Measurements from ENCODE around the gene BEND6.
A peak's percentile ranks its signal among the peaks of the same experiment; 100 is the strongest.
"Not testable (repeated sequence)": the region's sequence is repeated elsewhere in the genome, so short reads cannot be mapped to it uniquely, and the experiment has no call there.

BEND6 gene

DNA sequence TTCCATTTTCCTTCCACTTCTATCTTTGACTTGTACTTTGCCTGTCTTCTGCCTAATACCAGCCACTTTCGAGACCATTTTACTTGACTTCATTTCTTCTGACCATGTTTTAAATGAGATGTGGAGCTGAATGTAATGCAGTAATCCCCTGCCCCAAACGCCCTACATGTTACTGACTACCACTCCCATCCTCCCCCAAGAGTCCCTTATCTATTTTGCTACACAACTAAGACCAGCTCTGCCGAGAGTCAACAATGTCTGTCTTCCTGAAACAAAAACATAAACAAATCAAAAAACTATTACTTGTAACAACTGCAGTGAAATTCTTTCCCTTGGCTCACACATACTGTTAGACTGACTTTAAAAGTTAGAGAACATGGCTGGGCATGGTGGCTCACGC is 64.5 kb downstream of the BEND6 start:
- no peak overlapping the region for H3K4me3 ChIP-seq (ENCODE audit: low read depth, low read length)
- DNase-seq (ENCODE audit: low read depth): no peak

- peak; percentile 12 for DNase-seq (ENCODE audit: low read depth)
- no peak overlapping the region for H3K4me3 ChIP-seq (ENCODE audit: low read depth, low read length)
These were observed 66.3 kb downstream of the BEND6 start for GRCh38 chr6:57021086-57021720.

GRCh38 chr6:57024321-57024720 is 69.4 kb downstream of the BEND6 start:
- DNase-seq (ENCODE audit: low read depth): no peak
- H3K4me3 ChIP-seq (ENCODE audit: low read depth, low read length): no peak overlapping the region

DNA sequence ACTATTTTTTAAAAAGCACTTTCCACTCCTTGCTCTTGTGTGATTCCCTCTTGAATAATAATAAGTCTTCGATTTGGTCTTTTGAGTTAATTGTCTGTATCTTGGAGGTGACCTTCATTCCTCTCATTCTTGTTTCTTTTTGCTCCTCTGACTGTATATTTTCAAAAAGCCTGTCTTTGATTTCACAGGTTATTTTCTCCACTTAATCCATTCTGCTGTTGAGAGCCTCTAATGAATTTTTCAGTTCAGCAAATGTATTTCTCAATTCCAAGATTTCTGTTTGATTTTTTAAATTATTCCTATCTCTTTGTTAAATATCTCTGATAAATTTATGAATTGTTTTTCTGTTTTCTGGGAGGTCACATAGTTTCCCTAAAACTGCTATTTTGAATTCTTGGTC is 69.9 kb downstream of the BEND6 start:
- DNase-seq (ENCODE audit: low read depth): no peak
- H3K4me3 ChIP-seq (ENCODE audit: low read depth, low read length): no peak overlapping the region

DNA sequence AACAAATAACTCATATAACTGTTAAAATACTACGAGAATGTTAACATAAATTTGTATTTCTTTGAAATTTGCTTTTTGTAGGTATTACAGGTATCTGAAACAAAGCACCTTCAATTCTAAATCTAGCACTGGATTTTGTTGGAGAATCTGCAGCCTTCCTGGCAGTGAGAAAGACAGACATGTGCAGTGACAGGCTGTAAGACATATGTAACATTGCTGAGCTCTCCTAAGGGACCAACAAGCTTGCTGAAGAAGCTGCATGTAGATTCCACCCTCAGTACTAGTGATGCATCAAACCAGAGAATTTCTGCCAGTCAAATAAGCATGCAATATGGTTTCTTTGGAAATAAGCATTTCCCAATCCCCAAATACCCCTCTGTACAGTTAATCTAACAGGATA is 71.1 kb downstream of the BEND6 start:
- no peak for DNase-seq (ENCODE audit: low read depth)
- H3K4me3 ChIP-seq (ENCODE audit: low read depth, low read length): no peak overlapping the region

GRCh38 chr6:57027301-57027700 is 72.4 kb downstream of the BEND6 start:
- no peak for DNase-seq (ENCODE audit: low read depth)
- H3K4me3 ChIP-seq (ENCODE audit: low read depth, low read length): no peak overlapping the region

- no peak for DNase-seq (ENCODE audit: low read depth)
- H3K4me3 ChIP-seq (ENCODE audit: low read depth, low read length): no peak overlapping the region
These were observed 74.3 kb downstream of the BEND6 start for GRCh38 chr6:57029213-57029612.

DNA sequence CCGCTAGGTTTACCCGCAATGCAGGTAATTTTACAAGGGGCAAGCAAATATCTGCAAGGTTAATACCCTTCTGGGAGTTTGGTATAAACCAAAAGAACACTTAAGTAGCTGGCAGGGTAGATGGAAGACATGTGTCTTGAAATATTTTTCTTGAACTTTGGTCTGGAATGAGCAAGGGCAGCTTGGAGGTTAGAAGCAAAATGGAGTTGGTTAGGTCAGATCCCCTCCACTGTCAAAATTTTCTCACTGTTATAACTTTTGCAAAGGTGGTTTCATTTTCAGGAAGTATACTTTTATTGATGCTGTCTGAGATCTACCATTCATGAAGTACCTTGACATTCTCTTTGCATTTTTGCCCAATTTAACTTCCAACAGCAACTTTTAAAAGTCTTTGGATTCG is 78.3 kb downstream of the BEND6 start:
- no peak for DNase-seq (ENCODE audit: low read depth)
- H3K4me3 ChIP-seq (ENCODE audit: low read depth, low read length): no peak overlapping the region

DNA sequence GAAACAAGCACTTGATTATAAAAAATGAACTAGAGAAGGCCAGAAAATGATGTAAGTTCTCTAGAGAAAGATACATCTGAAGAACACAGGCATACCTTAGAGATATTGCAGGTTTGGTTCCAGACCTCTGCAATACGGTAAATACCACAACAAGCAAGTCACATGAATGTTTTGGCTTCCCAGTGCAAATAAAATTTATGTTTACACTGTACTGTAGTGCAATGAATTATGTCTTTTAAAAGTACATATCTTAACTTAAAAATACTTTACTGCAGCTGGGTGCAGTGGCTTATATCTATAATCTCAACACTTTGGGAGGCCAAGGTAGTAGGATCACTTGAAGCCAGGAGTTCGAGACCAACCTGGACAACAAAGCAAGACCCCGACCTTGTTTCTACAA is 80.6 kb downstream of the BEND6 start:
- no peak overlapping the region for H3K4me3 ChIP-seq (ENCODE audit: low read depth, low read length)
- no peak for DNase-seq (ENCODE audit: low read depth)

DNA sequence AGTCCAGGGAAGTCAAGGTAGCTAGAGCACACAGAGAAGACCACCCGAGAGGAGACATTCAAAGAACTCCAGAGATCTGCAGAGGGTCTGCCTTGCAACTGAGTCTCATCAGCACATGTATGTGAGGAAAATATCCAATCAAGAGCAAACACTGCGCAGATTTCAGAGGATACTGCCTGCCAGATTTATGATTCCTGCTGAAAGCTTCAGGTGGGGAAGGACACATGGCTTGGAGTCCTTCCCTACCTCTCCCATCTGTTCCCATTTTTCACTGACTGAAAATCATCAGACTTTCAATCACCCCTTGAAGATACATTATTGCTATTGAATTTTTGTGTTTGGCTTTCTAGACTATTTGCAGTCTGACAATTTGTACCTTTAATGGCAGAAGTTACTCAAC is 84.0 kb downstream of the BEND6 start:
- no peak for DNase-seq (ENCODE audit: low read depth)
- H3K4me3 ChIP-seq (ENCODE audit: low read depth, low read length): no peak overlapping the region

DNA sequence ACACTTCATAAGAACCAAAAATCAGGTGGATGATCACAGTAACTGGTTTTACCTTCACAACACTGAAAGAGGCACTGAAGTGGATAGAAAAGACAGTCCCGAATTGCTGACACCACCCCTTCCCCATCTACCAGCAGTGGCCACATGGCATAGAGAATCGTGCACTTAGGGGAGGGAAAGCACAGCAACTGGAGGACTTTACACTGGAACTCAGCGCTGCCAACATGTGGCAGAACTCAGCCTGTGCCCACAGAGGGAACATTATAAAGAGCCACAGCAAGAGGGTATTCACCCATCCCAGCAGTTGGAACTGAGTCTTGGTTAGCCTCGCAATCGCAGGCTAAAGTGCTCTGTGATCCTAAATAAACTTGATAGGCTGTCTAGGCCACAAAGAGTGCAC is 85.1 kb downstream of the BEND6 start:
- no peak for DNase-seq (ENCODE audit: low read depth)
- no peak overlapping the region for H3K4me3 ChIP-seq (ENCODE audit: low read depth, low read length)

GRCh38 chr6:57044061-57044460 is 89.2 kb downstream of the BEND6 start:
- DNase-seq (ENCODE audit: low read depth): not testable (repeated sequence)

DNA sequence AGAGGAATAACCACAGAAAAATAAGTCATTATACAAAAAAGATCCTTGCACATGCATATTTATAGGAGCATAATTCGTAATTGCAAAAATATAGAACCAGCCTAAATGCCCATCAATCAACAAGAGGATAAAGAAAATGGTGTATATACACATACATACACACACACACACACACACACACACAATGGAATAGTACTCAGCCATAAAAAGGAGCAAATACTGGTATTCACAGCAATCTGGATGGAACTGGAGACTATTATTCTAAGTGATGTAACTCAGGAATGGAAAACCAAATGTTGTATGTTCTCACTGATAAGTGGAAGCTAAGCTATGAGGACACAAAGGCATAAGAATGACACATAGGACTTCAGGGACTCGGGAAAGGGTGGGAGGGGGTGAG is 89.7 kb downstream of the BEND6 start:
- no peak overlapping the region for H3K4me3 ChIP-seq (ENCODE audit: low read depth, low read length)
- no peak for DNase-seq (ENCODE audit: low read depth)

More at GRCh38 chr6:57044061-57044460, 89.2 kb downstream of the BEND6 start:
- H3K4me3 ChIP-seq (ENCODE audit: low read depth, low read length): not testable (repeated sequence)

DNA sequence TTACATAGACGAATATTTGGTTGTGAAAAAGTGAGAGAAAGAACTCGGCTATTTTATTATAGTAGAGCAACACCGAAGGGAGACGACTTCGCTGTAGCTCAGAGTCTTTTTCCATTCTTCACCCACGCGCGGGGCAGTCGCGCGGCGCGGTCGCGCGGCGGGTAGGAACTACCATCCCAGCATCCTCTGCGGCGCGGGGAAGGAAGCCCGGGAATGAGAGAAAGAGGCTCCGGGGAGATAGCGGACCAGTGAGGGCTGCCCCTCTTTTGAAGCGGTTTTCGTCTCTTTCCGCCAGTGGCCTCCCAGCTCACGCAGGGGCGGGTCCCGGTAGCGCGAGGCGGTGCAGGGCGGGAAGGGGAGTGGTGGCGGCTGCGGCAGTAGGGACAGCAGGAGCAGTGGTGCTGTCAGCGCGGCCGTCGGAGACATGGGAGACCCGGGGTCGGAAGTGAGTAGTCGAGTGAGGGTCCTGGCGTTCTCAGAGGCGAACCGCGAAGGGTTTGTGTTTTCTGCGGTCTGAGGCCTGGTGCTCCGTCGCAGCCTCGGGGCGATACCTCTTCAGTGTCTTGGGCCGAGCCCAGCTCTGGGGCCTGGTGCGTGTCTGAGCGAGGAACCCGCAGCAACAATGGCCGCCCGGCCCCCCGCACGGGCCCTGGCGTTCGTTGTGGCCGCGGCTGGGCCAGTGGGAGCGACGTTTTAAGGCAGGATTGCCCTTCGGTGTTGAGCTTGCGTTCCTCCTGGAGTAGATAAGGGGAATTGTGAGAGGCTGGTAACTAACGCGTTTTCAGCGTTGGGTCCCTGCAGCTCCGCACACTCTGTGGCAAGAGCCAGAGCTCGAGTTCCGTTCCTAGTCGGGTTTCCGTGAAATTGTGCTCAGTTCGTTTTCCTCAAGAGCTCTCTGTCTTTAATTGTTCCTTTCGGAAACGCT is 91.7 kb downstream of the BEND6 start, which contains the start of gene KIAA1586:
KIAA1586 (plus strand) TSS at position 362 of the 925 bp plus-strand sequence; CDS start at position 425, 63 bp downstream.
- DNase-seq (ENCODE audit: low read depth): peak; percentile 72
- H3K4me3 ChIP-seq (ENCODE audit: low read depth, low read length): peak within 1 kb of the TSS; percentile 61

GRCh38 chr6:57047257-57047585 is 92.3 kb downstream of the BEND6 start:
- not testable (repeated sequence) for H3K4me3 ChIP-seq (ENCODE audit: low read depth, low read length); DNase-seq (ENCODE audit: low read depth)

GRCh38 chr6:57047859-57048258 is 93.0 kb downstream of the BEND6 start:
- DNase-seq (ENCODE audit: low read depth): not testable (repeated sequence)
- H3K4me3 ChIP-seq (ENCODE audit: low read depth, low read length): peak overlapping the region; percentile 27

DNA sequence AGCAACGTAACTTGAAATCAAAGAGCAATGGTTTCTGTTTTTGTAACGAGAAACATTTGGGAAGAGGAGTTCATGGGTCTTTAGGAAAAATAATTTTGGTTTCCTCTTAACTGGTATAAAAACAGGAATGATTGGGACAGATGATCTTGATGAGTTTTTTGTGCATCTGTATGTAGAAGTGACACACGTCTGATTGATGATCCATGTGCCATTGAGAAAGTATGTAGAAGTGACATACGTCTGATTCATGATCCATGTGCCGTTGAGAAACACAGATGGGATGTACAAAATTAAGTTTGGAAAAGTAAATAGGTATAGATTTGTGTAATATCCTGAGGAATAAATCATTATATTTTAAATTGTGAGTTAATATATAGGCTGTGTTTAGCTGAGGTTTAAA is 93.7 kb downstream of the BEND6 start:
- H3K4me3 ChIP-seq (ENCODE audit: low read depth, low read length): no peak overlapping the region
- no peak for DNase-seq (ENCODE audit: low read depth)

DNA sequence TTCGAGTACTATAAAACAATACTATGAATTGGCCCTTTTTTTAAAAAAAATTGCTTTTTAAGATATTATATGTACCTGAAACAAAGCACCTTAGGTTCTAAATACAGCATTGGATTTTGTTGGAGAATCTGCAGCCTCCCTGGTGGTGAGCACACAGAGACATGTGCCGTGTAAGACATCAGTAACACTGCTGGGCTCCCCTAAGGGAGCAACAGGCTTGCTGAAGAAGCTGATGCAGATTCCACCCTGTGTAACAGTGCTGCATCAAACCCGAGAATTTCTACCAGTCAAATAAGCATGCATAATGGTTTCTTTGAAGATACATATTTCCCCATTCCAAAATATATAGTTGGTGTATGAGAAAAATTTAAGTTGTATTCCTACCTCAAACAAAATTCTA is 108.9 kb downstream of the BEND6 start:
- H3K4me3 ChIP-seq (ENCODE audit: low read depth, low read length): no peak overlapping the region
- DNase-seq (ENCODE audit: low read depth): no peak

DNA sequence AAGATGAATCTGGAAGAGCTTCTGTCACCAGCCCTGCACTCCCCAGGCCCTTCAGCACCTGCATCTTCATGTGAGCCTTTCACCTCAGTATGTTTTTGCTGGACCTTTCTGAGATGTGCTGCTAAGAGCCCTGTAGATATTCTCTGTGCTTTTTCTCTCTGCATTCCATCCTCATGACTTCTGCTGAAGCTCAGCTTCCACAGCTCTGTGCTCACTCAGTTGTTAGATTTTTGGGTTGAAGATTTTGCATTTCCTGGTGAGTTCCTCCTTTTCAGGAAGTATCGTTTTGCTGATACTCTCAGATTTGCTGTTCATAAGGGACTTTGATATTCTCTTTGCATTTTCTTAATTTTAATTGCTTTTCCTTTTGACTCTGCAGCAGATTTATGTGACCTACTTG is 109.9 kb downstream of the BEND6 start:
- no peak for DNase-seq (ENCODE audit: low read depth)
- H3K4me3 ChIP-seq (ENCODE audit: low read depth, low read length): no peak overlapping the region

DNA sequence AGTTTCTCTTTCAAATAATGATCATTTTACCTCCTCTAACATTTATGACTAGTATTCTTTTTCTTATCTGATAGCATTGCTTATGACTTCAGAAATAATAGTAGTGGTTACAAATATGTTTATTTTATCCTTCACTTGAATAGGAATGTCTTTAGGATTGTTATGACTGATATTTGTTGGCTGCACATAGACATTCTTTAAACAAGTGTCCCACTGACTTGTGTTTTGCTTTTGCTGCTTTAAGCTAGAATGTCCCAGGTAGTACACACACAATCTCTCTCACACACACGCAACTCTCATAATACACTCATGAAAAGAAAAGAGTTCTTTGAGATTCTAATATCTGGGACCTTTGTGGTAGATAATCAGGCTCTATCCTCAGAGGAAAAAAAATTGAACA is 113.2 kb downstream of the BEND6 start:
- no peak for DNase-seq (ENCODE audit: low read depth)
- no peak overlapping the region for H3K4me3 ChIP-seq (ENCODE audit: low read depth, low read length)

DNA sequence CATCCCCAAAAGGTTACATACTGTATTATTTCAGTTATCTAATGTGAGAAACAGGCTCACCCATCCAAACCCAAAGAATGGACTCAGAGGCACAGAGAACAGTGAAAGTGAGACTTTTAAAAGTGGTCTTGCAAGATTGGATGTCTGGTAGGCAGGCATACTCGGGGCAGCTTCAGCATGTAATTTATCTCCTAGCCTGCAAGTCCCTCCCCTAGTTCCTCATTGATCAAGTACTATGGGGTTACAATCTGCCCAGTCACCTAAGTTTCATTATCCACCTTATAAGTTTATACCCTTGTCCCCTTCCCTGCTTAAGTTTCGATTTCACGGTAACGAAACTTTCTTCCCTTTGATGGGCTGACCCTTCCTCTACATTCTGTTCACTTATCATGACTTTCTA is 114.3 kb downstream of the BEND6 start:
- no peak for DNase-seq (ENCODE audit: low read depth)
- H3K4me3 ChIP-seq (ENCODE audit: low read depth, low read length): no peak overlapping the region
